KMS-11 (cell line): ENCODE measurements around the gene CRTC1.

Source experiments
- H2AFZ ChIP-seq: fragments of 200-600 bp; sonication (generic); 2 replicates; pipeline ENCODE4 v1.6.1; 2016; ENCODE audit warnings: antibody characterized with exemption, mixed run types, low read depth
- H3K27ac ChIP-seq: fragments of 200-600 bp; sonication (generic); 2 replicates; pipeline ENCODE4 v1.6.1; 2016; ENCODE audit warnings: mild to moderate bottlenecking, mixed run types
- H3K27me3 ChIP-seq: fragments of 200-600 bp; sonication (generic); 2 replicates; pipeline ENCODE4 v1.6.1; 2017; ENCODE audit warnings: mild to moderate bottlenecking, low read depth, mixed run types, moderate library complexity; ENCODE audit not compliant: insufficient read depth
- H3K36me3 ChIP-seq: fragments of 200-600 bp; sonication (generic); 2 replicates; pipeline ENCODE4 v1.6.1; 2017; ENCODE audit warnings: mild to moderate bottlenecking, mixed run types; ENCODE audit not compliant: insufficient read depth
- H3K4me1 ChIP-seq: fragments of 200-600 bp; sonication (generic); 2 replicates; pipeline ENCODE4 v1.6.1; 2016; ENCODE audit warnings: mild to moderate bottlenecking, low read depth, mixed run types; ENCODE audit not compliant: poor library complexity, severe bottlenecking
- H3K4me2 ChIP-seq: fragments of 200-600 bp; sonication (generic); 2 replicates; pipeline ENCODE4 v1.7.0; 2016; ENCODE audit warnings: mild to moderate bottlenecking, mixed run types
- H3K4me3 ChIP-seq: fragments of 200-600 bp; sonication (generic); IDR thresholded peaks from 2 replicates; pipeline ENCODE4 v1.6.1; 2017; ENCODE audit warnings: low read depth, low read length, mixed read lengths; ENCODE audit not compliant: insufficient read depth
- H3K79me2 ChIP-seq: fragments of 200-600 bp; sonication (generic); 2 replicates; pipeline ENCODE4 v1.6.1; 2016; ENCODE audit warnings: low read depth, mixed run types; ENCODE audit not compliant: insufficient read depth
- H3K9ac ChIP-seq: fragments of 200-600 bp; sonication (generic); 2 replicates; pipeline ENCODE4 v1.6.1; 2016; ENCODE audit warnings: mild to moderate bottlenecking, mixed run types
- H4K20me1 ChIP-seq: fragments of 200-600 bp; sonication (generic); 2 replicates; pipeline ENCODE4 v1.6.1; 2016; ENCODE audit warnings: mild to moderate bottlenecking, mixed run types; ENCODE audit not compliant: insufficient read depth
- TF ChIP-seq, protein P1 (sequence below): fragments of 200-600 bp; sonication (generic); conservative IDR thresholded peaks from 2 replicates; pipeline ENCODE4 v1.6.1; 2017; ENCODE audit warnings: low read depth, mild to moderate bottlenecking, antibody characterized with exemption, low read length, moderate library complexity, mixed read lengths

CRTC1 gene

DNA sequence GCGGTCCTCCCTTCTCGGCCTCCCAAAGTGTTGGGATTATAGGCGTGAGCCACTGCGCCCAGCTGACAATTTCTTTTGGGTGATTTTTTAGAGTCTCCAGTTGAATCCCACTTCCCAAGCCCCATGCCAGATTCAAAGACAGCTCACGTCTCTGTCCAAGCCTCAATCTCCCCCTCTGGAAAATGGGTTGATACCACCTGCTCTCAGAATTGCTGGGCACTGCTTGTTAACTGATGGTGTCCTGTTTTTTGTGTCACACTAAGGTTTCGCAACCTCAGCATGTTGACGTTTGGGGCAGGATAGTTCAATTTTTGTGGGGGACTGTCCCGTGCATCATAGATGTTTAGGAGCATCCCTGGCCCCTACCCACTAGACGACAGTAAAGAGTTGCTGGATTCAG lies 134.1 kb downstream of the CRTC1 start:
- Histone ChIP-seq H3K9ac (no peak overlapping the region), H3K79me2 (no peaks in the 10 kb centered on the region), H3K4me1 (no peaks in the 10 kb centered on the region), H3K4me2 (no peak overlapping the region), H3K27me3 (no peaks in the 10 kb centered on the region), H3K27ac (no peak overlapping the region), H2AFZ (no peak overlapping the region), H3K4me3 (no peak overlapping the region), H3K36me3 (no peaks in the 10 kb centered on the region), H4K20me1 (no peaks in the 10 kb centered on the region)
- TF ChIP-seq, protein P1, sequence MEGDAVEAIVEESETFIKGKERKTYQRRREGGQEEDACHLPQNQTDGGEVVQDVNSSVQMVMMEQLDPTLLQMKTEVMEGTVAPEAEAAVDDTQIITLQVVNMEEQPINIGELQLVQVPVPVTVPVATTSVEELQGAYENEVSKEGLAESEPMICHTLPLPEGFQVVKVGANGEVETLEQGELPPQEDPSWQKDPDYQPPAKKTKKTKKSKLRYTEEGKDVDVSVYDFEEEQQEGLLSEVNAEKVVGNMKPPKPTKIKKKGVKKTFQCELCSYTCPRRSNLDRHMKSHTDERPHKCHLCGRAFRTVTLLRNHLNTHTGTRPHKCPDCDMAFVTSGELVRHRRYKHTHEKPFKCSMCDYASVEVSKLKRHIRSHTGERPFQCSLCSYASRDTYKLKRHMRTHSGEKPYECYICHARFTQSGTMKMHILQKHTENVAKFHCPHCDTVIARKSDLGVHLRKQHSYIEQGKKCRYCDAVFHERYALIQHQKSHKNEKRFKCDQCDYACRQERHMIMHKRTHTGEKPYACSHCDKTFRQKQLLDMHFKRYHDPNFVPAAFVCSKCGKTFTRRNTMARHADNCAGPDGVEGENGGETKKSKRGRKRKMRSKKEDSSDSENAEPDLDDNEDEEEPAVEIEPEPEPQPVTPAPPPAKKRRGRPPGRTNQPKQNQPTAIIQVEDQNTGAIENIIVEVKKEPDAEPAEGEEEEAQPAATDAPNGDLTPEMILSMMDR = no peak

- H3K27ac ChIP-seq = no peak overlapping the region
- H4K20me1 ChIP-seq = peaks cover 9% of the 10 kb centered on the region
- H2AFZ ChIP-seq = no peak overlapping the region
- TF ChIP-seq, protein P1 = no peak
- H3K4me1 ChIP-seq = peaks cover 7% of the 10 kb centered on the region
- H3K27me3 ChIP-seq = no peaks in the 10 kb centered on the region
- H3K36me3 ChIP-seq = 0 out of 2 replicates have a peak, but pooled peaks cover 2% of the 10 kb centered on the region
- H3K79me2 ChIP-seq = peaks cover 18% of the 10 kb centered on the region
- H3K4me3 ChIP-seq = no peak overlapping the region
- no peak overlapping the region for H3K4me2 ChIP-seq
- no peak overlapping the region for H3K9ac ChIP-seq
Measured at GRCh38 chr19:18828786-18829185, 145.3 kb downstream of the CRTC1 start.

GRCh38 chr19:18830488-18830887 lies 147.0 kb downstream of the CRTC1 start:
- TF ChIP-seq, protein P1 = no peak
- Histone ChIP-seq H3K27ac (no peak overlapping the region), H3K4me3 (no peak overlapping the region), H3K27me3 (no peaks in the 10 kb centered on the region), H3K36me3 (0 out of 2 replicates have a peak, but pooled peaks cover 3% of the 10 kb centered on the region), H3K4me2 (no peak overlapping the region), H3K4me1 (peaks cover 22% of the 10 kb centered on the region), H2AFZ (no peak overlapping the region), H4K20me1 (peaks cover 26% of the 10 kb centered on the region), H3K79me2 (peaks cover 36% of the 10 kb centered on the region), H3K9ac (no peak overlapping the region)

- Histone ChIP-seq H2AFZ (peak within 1 kb of the TSS; percentile 96), H3K79me2 (peaks cover 48% of the 10 kb centered on the region), H3K4me3 (no peak within 1 kb of the TSS), H3K9ac (peak within 1 kb of the TSS; percentile 95), H4K20me1 (peaks cover 38% of the 10 kb centered on the region), H3K27me3 (no peaks in the 10 kb centered on the region), H3K36me3 (0 out of 2 replicates have a peak, but pooled peaks cover 3% of the 10 kb centered on the region), H3K27ac (peak within 1 kb of the TSS; percentile 78), H3K4me1 (peaks cover 35% of the 10 kb centered on the region), H3K4me2 (peak within 1 kb of the TSS; percentile 96)
- TF ChIP-seq, protein P1 = no peak
Measured at GRCh38 chr19:18831524-18832305, 148.2 kb downstream of the CRTC1 start, which contains the start of gene UPF1. TSS of gene UPF1 (plus strand) at chr19:18831959. CDS start at chr19:18832210, 251 bp downstream.
